ENCODE data around the gene SPRED3.

DNA sequence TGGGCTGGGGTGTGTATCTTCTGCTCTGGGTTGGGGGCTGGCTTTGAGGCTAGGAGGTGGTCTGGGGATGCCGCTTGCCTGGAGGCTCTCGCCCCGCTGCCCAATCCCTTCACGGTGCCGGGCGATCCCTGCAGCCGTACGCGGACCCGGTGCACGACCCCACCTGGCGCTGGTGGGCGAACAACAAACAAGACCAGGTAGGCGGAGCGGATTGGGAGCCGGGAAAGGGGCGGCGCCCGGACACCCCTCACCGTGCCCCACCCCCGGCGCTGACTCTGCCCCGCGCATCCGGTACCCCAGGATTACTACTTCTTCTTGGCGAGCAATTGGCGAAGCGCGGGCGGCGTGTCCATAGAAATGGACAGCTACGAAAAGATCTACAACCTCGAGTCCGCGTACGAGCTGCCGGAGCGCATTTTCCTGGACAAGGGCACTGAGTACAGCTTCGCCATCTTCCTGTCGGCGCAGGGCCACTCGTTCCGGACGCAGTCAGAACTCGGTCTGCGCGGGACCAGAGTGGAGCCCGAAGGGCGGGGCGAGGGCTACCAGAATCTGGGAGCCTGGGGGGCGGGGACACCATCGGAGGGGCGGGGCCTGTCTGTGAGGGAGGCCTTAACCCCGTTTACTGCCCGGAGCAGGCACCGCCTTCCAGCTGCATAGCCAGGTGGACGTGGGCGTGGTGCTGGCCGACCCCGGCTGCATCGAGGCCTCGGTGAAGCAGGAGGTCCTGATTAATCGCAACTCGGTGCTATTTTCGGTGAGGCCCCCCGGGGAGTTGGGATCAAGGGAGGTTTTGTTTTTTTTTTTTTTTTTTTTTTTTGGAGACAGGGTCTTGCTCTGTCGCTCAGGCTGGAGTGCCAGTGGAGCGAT lies 26.2 kb upstream of the SPRED3 start:
- TF ChIP-seq, protein P1, sequence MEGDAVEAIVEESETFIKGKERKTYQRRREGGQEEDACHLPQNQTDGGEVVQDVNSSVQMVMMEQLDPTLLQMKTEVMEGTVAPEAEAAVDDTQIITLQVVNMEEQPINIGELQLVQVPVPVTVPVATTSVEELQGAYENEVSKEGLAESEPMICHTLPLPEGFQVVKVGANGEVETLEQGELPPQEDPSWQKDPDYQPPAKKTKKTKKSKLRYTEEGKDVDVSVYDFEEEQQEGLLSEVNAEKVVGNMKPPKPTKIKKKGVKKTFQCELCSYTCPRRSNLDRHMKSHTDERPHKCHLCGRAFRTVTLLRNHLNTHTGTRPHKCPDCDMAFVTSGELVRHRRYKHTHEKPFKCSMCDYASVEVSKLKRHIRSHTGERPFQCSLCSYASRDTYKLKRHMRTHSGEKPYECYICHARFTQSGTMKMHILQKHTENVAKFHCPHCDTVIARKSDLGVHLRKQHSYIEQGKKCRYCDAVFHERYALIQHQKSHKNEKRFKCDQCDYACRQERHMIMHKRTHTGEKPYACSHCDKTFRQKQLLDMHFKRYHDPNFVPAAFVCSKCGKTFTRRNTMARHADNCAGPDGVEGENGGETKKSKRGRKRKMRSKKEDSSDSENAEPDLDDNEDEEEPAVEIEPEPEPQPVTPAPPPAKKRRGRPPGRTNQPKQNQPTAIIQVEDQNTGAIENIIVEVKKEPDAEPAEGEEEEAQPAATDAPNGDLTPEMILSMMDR (IDR thresholded peaks at IDR 0.05): no peak
- TF ChIP-seq POLR2A (IDR thresholded peaks at IDR 0.05) (peak; percentile 27), EP300 (IDR thresholded peaks at IDR 0.05; ENCODE audit: low read depth) (no peak)

Data from transverse colon (tissue), 3 donors.